ENCODE results near the gene ABLIM3.

The ABLIM3 gene

GRCh38 chr5:149288436-149288835 lies 147.1 kb downstream of the ABLIM3 start:
- Histone ChIP-seq H3K36me3 (ENCODE audit: control insufficient read depth in 1 of 2, insufficient read depth in 2 of 2, low read length in 2 of 2) (no peaks in the 10 kb centered on the region), H3K4me1 (ENCODE audit: control insufficient read depth in 1 of 2, insufficient read depth in 2 of 2, low read length in 2 of 2) (peaks cover 0 to 5% of the 10 kb centered on the region in 2 donors), H3K27ac (ENCODE audit: low read length) (no peak overlapping the region), H3K4me3 (ENCODE audit: low read depth in 1 of 2, low read length in 2 of 2) (no peak overlapping the region), H3K9me3 (ENCODE audit: control insufficient read depth in 1 of 2, low read length in 2 of 2) (no peaks in the 10 kb centered on the region), H3K27me3 (ENCODE audit: low read depth, low read length) (no peaks in the 10 kb centered on the region)

GRCh38 chr5:149289301-149289700 lies 148.0 kb downstream of the ABLIM3 start:
- H3K9me3 ChIP-seq (ENCODE audit: control insufficient read depth in 1 of 2, low read length in 2 of 2) = no peaks in the 10 kb centered on the region
- no peak overlapping the region for H3K4me3 ChIP-seq (ENCODE audit: low read depth in 1 of 2, low read length in 2 of 2)
- H3K36me3 ChIP-seq (ENCODE audit: control insufficient read depth in 1 of 2, insufficient read depth in 2 of 2, low read length in 2 of 2) = no peaks in the 10 kb centered on the region
- peaks cover 0 to 5% of the 10 kb centered on the region in 2 donors for H3K4me1 ChIP-seq (ENCODE audit: control insufficient read depth in 1 of 2, insufficient read depth in 2 of 2, low read length in 2 of 2)
- peak overlapping the region; percentile 47 for H3K27ac ChIP-seq (ENCODE audit: low read length)
- no peaks in the 10 kb centered on the region for H3K27me3 ChIP-seq (ENCODE audit: low read depth, low read length)

GRCh38 chr5:149294872-149295829 lies 153.9 kb downstream of the ABLIM3 start:
- H3K27ac ChIP-seq (ENCODE audit: low read length) = no peak overlapping the region
- H3K9me3 ChIP-seq (ENCODE audit: control insufficient read depth in 1 of 2, low read length in 2 of 2) = no peaks in the 10 kb centered on the region
- H3K36me3 ChIP-seq (ENCODE audit: control insufficient read depth in 1 of 2, insufficient read depth in 2 of 2, low read length in 2 of 2) = no peaks in the 10 kb centered on the region
- no peaks in the 10 kb centered on the region for H3K4me1 ChIP-seq (ENCODE audit: control insufficient read depth in 1 of 2, insufficient read depth in 2 of 2, low read length in 2 of 2)
- H3K4me3 ChIP-seq (ENCODE audit: low read depth in 1 of 2, low read length in 2 of 2) = no peak overlapping the region
- no peaks in the 10 kb centered on the region for H3K27me3 ChIP-seq (ENCODE audit: low read depth, low read length)

DNA sequence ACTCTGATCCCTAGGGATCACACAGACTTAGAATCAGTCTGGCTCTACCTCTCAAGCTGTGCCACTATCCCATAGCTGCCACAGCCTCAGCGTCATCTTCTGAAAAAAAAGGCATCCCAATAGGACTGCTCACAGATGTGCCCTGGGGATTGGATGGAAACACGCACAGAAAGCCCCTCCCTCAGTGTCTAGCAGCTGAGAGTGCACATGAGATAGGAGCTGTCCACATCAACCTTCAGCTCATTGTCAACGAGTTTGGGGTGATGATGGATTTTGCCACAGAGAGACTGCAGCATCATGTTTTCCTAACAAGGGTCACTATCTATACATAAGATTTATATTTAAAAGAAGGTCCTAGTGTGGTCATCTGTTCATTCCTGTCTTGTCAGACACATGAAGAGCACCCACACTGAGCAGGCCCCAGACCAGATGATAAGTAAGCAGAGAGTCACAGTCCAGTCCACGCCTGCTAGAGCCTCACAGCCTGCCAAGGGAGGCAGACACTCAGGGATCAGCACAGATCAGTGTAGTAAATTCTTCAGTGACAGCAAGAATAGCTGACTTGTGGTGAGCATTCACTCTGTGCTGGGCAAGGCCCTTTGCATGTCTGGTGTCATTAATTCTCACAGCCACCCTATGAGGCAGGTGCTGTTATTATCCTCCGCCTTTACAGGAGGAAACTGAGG lies 156.2 kb downstream of the ABLIM3 start:
- Histone ChIP-seq H3K36me3 (ENCODE audit: control insufficient read depth in 1 of 2, insufficient read depth in 2 of 2, low read length in 2 of 2) (no peaks in the 10 kb centered on the region), H3K27ac (ENCODE audit: low read length) (no peak overlapping the region)

DNA sequence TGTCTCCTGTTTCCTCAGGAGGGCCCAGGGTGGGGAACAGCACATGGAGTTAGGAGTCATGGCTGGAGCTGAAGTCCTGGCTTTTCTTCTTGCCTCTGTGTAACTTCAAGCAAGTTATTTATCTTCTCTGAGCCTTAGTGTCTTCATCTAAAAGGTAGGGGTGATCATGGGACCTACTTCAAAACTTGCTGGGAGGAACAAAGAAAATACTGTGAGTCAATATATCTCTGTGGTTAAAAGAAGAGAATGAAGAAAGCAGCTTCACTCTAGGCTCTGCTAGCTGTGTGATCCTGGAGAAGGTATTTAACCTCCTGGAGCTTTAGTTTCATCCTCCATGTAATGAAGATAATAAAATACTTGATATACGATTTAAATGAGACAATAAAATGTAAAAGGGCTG lies 156.9 kb downstream of the ABLIM3 start:
- Histone ChIP-seq H3K27me3 (ENCODE audit: low read depth, low read length) (no peaks in the 10 kb centered on the region), H3K4me3 (ENCODE audit: low read depth in 1 of 2, low read length in 2 of 2) (no peak overlapping the region), H3K4me1 (ENCODE audit: control insufficient read depth in 1 of 2, insufficient read depth in 2 of 2, low read length in 2 of 2) (no peaks in the 10 kb centered on the region), H3K27ac (ENCODE audit: low read length) (no peak overlapping the region), H3K36me3 (ENCODE audit: control insufficient read depth in 1 of 2, insufficient read depth in 2 of 2, low read length in 2 of 2) (no peaks in the 10 kb centered on the region), H3K9me3 (ENCODE audit: control insufficient read depth in 1 of 2, low read length in 2 of 2) (no peaks in the 10 kb centered on the region)

More for the DNA sequence above, 156.2 kb downstream of the ABLIM3 start:
- no peaks in the 10 kb centered on the region for H3K27me3 ChIP-seq (ENCODE audit: low read depth, low read length)
- no peak overlapping the region for H3K4me3 ChIP-seq (ENCODE audit: low read depth in 1 of 2, low read length in 2 of 2)
- no peaks in the 10 kb centered on the region for H3K9me3 ChIP-seq (ENCODE audit: control insufficient read depth in 1 of 2, low read length in 2 of 2)
- no peaks in the 10 kb centered on the region for H3K4me1 ChIP-seq (ENCODE audit: control insufficient read depth in 1 of 2, insufficient read depth in 2 of 2, low read length in 2 of 2)

GRCh38 chr5:149298842-149299404 lies 157.6 kb downstream of the ABLIM3 start:
- no peak overlapping the region for H3K27ac ChIP-seq (ENCODE audit: low read length)
- H3K36me3 ChIP-seq (ENCODE audit: control insufficient read depth in 1 of 2, insufficient read depth in 2 of 2, low read length in 2 of 2) = no peaks in the 10 kb centered on the region
- no peaks in the 10 kb centered on the region for H3K9me3 ChIP-seq (ENCODE audit: control insufficient read depth in 1 of 2, low read length in 2 of 2)
- no peak overlapping the region for H3K4me3 ChIP-seq (ENCODE audit: low read depth in 1 of 2, low read length in 2 of 2)
- H3K27me3 ChIP-seq (ENCODE audit: low read depth, low read length) = no peaks in the 10 kb centered on the region
- H3K4me1 ChIP-seq (ENCODE audit: control insufficient read depth in 1 of 2, insufficient read depth in 2 of 2, low read length in 2 of 2) = no peaks in the 10 kb centered on the region

GRCh38 chr5:149299451-149300054 lies 158.3 kb downstream of the ABLIM3 start:
- Histone ChIP-seq H3K27ac (ENCODE audit: low read length) (no peak overlapping the region), H3K36me3 (ENCODE audit: control insufficient read depth in 1 of 2, insufficient read depth in 2 of 2, low read length in 2 of 2) (no peaks in the 10 kb centered on the region), H3K27me3 (ENCODE audit: low read depth, low read length) (no peaks in the 10 kb centered on the region), H3K4me1 (ENCODE audit: control insufficient read depth in 1 of 2, insufficient read depth in 2 of 2, low read length in 2 of 2) (no peaks in the 10 kb centered on the region), H3K9me3 (ENCODE audit: control insufficient read depth in 1 of 2, low read length in 2 of 2) (no peaks in the 10 kb centered on the region), H3K4me3 (ENCODE audit: low read depth in 1 of 2, low read length in 2 of 2) (no peak overlapping the region)

- H3K27me3 ChIP-seq (ENCODE audit: low read depth, low read length) = no peaks in the 10 kb centered on the region
- H3K36me3 ChIP-seq (ENCODE audit: control insufficient read depth in 1 of 2, insufficient read depth in 2 of 2, low read length in 2 of 2) = no peaks in the 10 kb centered on the region
- no peaks in the 10 kb centered on the region for H3K9me3 ChIP-seq (ENCODE audit: control insufficient read depth in 1 of 2, low read length in 2 of 2)
- no peaks in the 10 kb centered on the region for H3K4me1 ChIP-seq (ENCODE audit: control insufficient read depth in 1 of 2, insufficient read depth in 2 of 2, low read length in 2 of 2)
- no peak overlapping the region for H3K27ac ChIP-seq (ENCODE audit: low read length)
- H3K4me3 ChIP-seq (ENCODE audit: low read depth in 1 of 2, low read length in 2 of 2) = no peak overlapping the region
These were observed 159.1 kb downstream of the ABLIM3 start for GRCh38 chr5:149300441-149300840.

DNA sequence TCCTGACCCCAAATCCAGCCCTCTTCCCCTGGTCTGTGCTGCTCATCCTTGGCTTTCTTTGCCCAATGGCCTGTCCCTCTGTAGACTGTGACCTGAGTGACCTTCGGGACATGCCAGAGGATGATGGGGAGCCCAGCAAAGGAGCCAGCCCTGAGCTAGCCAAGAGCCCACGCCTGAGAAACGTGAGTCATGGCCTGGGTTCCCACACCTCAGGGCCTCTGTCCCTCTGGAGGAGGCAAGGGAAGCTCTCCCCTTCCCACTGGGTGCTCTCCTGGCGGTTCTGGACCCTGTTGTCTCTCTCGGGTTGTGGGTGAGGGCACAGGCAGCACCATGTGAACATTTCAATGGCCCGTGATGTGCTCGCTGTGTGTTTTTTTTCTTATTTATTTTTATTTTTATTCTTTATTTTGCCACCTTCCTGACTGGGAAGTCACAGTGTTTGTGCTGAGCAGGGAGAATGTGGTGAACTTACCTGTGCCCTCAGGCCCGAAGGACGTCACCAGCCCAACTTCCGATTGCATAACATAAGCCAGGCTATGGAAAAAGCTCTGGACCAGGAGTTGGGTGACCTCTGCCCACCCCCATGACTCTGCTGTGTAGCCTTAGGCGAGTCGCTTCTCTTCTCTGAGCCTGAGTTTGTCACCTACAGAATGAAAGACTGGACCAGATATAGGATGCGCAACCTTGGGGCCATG lies 159.9 kb downstream of the ABLIM3 start:
- Histone ChIP-seq H3K4me1 (ENCODE audit: control insufficient read depth in 1 of 2, insufficient read depth in 2 of 2, low read length in 2 of 2) (no peaks in the 10 kb centered on the region), H3K36me3 (ENCODE audit: control insufficient read depth in 1 of 2, insufficient read depth in 2 of 2, low read length in 2 of 2) (no peaks in the 10 kb centered on the region), H3K4me3 (ENCODE audit: low read depth in 1 of 2, low read length in 2 of 2) (no peak overlapping the region), H3K9me3 (ENCODE audit: control insufficient read depth in 1 of 2, low read length in 2 of 2) (no peaks in the 10 kb centered on the region), H3K27ac (ENCODE audit: low read length) (no peak overlapping the region), H3K27me3 (ENCODE audit: low read depth, low read length) (no peaks in the 10 kb centered on the region)

GRCh38 chr5:149301744-149302380 lies 160.6 kb downstream of the ABLIM3 start:
- H3K27me3 ChIP-seq (ENCODE audit: low read depth, low read length) = no peaks in the 10 kb centered on the region
- no peak overlapping the region for H3K27ac ChIP-seq (ENCODE audit: low read length)
- no peak overlapping the region for H3K4me3 ChIP-seq (ENCODE audit: low read depth in 1 of 2, low read length in 2 of 2)
- H3K9me3 ChIP-seq (ENCODE audit: control insufficient read depth in 1 of 2, low read length in 2 of 2) = no peaks in the 10 kb centered on the region
- no peaks in the 10 kb centered on the region for H3K4me1 ChIP-seq (ENCODE audit: control insufficient read depth in 1 of 2, insufficient read depth in 2 of 2, low read length in 2 of 2)
- no peaks in the 10 kb centered on the region for H3K36me3 ChIP-seq (ENCODE audit: control insufficient read depth in 1 of 2, insufficient read depth in 2 of 2, low read length in 2 of 2)
